HG03060 (cell line): ENCODE results near the gene SLC26A11.
"Not testable (repeated sequence)": the region's sequence is repeated elsewhere in the genome, so short reads cannot be mapped to it uniquely, and the experiment has no call there.

Source experiments
- ATAC-seq: cut with Tn5 transposase; IDR thresholded peaks from one replicate; pipeline ENCODE4 v1.9.1; 2021; ENCODE audit warnings: low read depth, moderate number of reproducible peaks; ENCODE audit not compliant: unreplicated experiment

Gene SLC26A11

GRCh38 chr17:80259457-80260068 is 39.3 kb downstream of the SLC26A11 start:
- no peak for ATAC-seq

GRCh38 chr17:80260069-80260535 is 39.9 kb downstream of the SLC26A11 start:
- no peak for ATAC-seq

- ATAC-seq = no peak
These were observed 40.5 kb downstream of the SLC26A11 start, which contains the start of gene RNF213 for GRCh38 chr17:80260791-80261158. RNF213 (plus strand) TSS chr17:80260852; CDS start chr17:80263682, 2,830 bp downstream.

DNA sequence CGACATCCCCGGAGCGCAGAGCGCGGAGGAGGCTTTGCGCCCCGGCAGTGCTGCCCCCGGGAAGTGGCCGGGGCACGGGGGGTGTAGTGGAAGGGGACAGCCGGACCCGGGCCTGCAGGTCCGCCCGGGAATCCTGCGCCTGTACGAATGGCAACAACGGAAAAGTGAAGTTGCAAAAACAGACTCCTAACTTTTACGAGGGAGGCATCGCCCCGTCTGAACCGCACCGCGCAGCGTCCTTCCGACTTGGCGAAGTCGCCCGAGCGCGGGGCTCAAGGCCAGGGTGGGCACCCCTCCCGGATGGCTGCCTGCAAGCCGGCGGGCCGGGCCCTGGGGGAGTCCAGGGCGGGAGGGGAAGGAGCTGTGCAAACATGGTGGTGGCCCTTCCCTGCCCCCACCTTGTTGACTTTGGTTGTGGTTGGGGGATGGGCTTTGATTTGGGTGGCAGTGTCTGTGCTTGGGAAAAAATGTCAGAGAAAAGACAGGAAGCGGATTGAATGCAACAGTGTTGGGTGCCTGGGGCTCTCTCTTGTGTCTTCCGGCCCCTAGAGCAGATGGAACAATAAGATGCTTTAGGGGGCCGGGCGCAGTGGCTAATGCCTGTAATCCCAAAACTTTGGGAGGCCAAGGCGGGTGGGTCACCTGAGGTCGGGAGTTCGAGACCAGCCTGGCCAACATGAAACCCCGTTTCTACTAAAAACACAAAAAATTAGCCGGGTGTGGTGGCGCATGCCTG is 41.1 kb downstream of the SLC26A11 start:
- no peak for ATAC-seq

GRCh38 chr17:80261895-80262279 is 41.7 kb downstream of the SLC26A11 start:
- ATAC-seq = no peak

DNA sequence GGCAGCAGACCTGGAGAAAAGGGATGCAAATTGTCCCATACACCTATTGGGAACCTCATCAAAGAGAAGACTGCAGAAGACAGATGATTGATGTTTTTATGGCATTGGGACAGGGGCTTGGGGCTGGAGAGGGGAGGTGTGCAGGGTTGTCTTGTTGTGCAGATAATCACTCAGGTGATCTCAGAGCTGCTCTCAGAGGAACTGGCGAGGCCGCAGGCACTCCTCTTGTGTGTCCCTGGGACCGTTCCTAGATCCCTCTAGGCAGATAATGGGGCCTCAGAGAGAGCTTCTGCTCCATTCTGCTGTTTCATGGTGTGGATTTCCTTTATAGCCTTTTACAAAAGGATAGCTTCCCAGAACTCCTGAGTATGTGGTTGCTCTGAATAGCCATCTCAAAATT is 42.1 kb downstream of the SLC26A11 start:
- no peak for ATAC-seq

DNA sequence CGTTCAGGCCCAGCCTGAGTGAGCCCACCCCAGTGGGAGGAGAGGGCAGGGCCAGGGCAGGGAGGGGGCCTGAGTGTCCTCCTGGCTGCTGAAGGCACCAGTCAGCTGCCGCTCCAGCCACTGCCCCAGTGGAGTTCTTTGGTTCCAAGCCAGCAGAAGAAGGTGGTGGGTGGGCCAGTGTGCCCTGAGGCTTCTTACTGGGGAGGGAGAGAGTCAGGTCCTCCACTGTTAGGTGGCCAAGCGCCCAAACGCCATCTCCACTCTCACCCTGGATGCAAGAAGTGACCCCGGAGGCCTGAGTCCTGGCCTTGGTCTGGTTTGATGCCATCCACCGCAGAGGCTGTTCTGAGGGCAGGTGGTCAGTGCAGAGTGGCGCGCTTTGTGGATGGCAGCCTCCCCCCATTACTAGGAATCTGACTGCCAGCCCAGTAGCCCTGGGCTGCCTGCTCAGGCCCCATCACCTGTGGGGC is 42.6 kb downstream of the SLC26A11 start:
- ATAC-seq = no peak

- ATAC-seq = no peak
These were observed 43.3 kb downstream of the SLC26A11 start for GRCh38 chr17:80263253-80264204.

DNA sequence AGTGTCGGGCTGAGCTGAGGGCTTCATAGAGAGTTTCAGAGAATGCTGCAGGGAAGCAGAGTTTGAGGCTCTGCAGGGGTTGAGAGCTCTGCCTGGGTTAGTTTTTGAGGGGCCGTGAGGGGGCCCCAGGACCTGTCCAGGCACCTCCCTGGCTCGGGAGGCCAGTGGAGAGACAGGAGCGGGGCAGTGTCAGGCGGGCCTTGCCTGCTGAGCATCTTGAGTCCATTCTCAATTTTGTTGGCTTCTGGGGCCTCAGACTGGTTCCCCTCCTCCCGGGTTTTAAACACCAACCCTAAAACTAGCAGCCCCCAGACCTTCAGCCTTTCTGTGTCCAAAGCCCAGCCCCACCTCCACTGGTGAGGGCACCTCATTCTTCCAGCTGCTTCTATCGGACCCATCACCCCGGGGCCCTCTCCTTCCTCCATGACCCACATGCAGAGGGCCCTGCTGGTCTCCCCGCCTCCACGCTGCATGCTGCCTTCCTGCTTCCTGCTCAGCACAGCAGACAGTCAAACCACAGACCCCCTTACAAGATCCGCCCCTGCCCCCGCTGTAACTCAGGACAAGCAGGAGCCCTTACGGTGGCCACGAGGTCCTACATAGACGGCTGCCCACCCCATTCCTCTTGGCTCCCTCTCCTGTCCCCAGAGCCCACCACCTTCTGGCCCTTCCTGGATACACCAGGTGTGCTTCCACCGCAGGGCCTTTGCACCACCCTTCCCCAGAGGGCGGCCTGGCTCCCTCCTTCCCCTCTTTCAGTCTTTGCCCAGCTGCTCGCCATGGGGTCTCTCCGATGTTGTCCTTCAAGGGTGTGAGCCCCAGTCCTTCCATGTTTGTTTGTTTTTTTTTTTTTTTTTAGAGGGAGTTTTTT is 44.2 kb downstream of the SLC26A11 start:
- no peak for ATAC-seq

GRCh38 chr17:80265205-80266068 is 45.2 kb downstream of the SLC26A11 start:
- no peak for ATAC-seq

- ATAC-seq = no peak
These were observed 47.2 kb downstream of the SLC26A11 start for GRCh38 chr17:80267391-80267790.

DNA sequence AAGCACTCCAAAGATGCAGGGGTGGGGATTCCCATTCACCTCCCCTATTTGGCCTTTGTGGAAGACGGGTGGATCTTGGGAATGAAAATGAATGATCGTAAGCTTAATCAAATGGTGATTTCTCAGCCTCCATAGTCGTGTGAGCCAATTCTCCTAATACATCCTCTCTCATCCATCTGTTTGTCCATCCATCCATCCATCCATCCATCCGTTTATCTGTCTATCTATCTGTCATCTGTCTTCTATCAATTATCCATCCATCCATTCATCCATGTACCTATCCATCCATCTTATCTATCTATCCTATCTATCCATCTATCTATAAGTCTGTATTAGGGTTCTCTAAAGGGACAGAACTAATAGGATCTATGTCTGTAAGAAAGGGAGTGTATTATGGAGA is 48.2 kb downstream of the SLC26A11 start:
- ATAC-seq = no peak

GRCh38 chr17:80269405-80269807 is 49.2 kb downstream of the SLC26A11 start:
- ATAC-seq = no peak

- no peak for ATAC-seq
These were observed 49.9 kb downstream of the SLC26A11 start for GRCh38 chr17:80270104-80270503.

GRCh38 chr17:80270836-80271235 is 50.6 kb downstream of the SLC26A11 start:
- ATAC-seq = no peak

DNA sequence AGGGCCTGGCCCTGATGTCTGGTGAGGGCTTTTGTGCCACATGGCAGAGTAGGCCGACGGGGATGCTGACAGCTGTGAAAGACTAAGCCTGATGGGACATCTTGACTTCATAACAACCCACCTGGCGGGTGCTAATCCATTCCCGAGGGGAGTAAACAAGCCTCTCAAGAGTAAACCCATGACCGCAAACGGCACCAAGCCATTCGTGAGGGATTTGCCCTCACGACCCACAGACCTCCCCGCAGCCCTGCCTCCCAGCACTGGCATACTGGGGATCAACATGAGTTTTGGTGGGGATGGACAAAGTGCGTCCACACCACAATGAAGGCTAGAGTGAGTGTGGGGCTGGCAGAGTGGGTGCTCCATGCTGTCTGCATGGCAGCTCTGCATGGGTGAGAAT is 52.1 kb downstream of the SLC26A11 start:
- no peak for ATAC-seq

GRCh38 chr17:80274331-80274730 is 54.1 kb downstream of the SLC26A11 start:
- no peak for ATAC-seq

DNA sequence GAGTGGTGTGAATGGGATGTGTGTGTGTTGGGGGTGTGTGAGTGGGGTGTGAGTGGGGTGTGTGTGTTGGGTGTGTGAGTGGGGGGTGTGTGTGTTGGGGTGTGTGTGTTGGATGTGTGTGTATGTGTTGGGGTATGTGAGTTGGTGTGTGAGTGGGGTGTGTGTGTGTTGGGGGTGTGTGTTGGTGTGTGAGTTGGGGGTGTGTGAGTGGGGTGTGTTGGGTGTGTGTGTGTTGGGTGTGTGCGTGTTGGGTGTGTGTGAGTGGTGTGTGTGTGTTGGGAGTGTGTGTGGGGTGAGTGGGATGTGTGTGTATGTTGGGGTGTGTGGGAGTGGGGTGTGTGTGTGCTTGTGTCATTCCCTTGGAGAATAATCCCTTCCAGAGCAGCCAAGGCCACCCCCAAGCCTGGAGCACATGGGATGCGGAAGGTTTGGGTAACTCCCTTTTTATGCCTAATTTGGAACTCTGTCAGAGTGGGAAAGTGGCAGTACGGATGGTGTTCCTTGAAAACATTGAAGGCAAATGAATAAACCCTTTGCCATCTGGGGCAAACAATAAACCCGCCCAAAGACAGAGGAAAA is 54.7 kb downstream of the SLC26A11 start:
- no peak for ATAC-seq

- not testable (repeated sequence) for ATAC-seq
These were observed 55.6 kb downstream of the SLC26A11 start for GRCh38 chr17:80275857-80276256.
